HT-29 (cell line): ENCODE data around the gene PRDM12. TPM values are rescaled to one million over a fixed set of nuclear protein-coding genes. Genes with fewer than 3 reads are reported as not detected.

ENCODE experiments used
- DNase-seq: peaks from one replicate; pipeline ENCODE4 v3.0.0-alpha.2; 2015; ENCODE audit warnings: low spot score
- small RNA-seq: library from RNA; depleted of rRNA; stranded (forward); fragments of <200 nt; gene quantifications from one replicate; pipeline ENCODE3, GENCODE V24; 2014
- total RNA-seq: library from RNA; depleted of rRNA; stranded (reverse); fragments of >200 nt; shearing (Covaris generic); gene quantifications from 2 replicates; pipeline ENCODE4 v1.2.3, GENCODE V29; 2014; rRNA removed

PRDM12 gene
- total RNA-seq, 1 experiment from 2014 or later, result not detected

GRCh38 chr9:130718562-130718961 lies 54.2 kb downstream of the PRDM12 start:
- DNase-seq, result no peak

- DNase-seq, result no peak
Measured at GRCh38 chr9:130720762-130721161, 56.4 kb downstream of the PRDM12 start.

- DNase-seq, result no peak
Measured at GRCh38 chr9:130728721-130729120, 64.3 kb downstream of the PRDM12 start.

- DNase-seq, result no peak
Measured at GRCh38 chr9:130729145-130729544, 64.8 kb downstream of the PRDM12 start.

- no peak for DNase-seq
Measured at GRCh38 chr9:130731355-130731754, 67.0 kb downstream of the PRDM12 start.

- no peak for DNase-seq
Measured at GRCh38 chr9:130732136-130732535, 67.7 kb downstream of the PRDM12 start.

Small RNA genes within 50 kb of the gene (small RNA-seq; reads per million reads assigned to genes)
- gene AL359092.1 (not detected), gene MIR6856 (not detected)

Other genes starting within 250 kb of the PRDM12 start
- gene ASS1, start 219.6 kb upstream of the PRDM12 start, total RNA-seq, result 32.8 and 33.5 TPM in 2 replicates
- 62.7 and 65.8 TPM in 2 replicates for gene FUBP3, start 85.0 kb upstream of the PRDM12 start, total RNA-seq
- gene EXOSC2, start 29.2 kb downstream of the PRDM12 start, total RNA-seq, result 26.5 and 29.7 TPM in 2 replicates
- gene ABL1, start 170.7 kb downstream of the PRDM12 start, total RNA-seq, result 15.1 and 16.4 TPM in 2 replicates
- gene QRFP, start 232.2 kb downstream of the PRDM12 start, total RNA-seq, result not detected in 2 replicates